Umbilical cord (tissue), 2 donors: Measurements from ENCODE around the gene N4BP2L1. TPM values are rescaled to one million over a fixed set of nuclear protein-coding genes. Genes with fewer than 3 reads are reported as not detected.
"Not testable (repeated sequence)": the region's sequence is repeated elsewhere in the genome, so short reads cannot be mapped to it uniquely, and the experiment has no call there.

Experiments used
- DNase-seq: peaks from one replicate; pipeline ENCODE4 v3.0.0-alpha.2; 2015; ENCODE audit warnings: low spot score
- total RNA-seq: library from RNA; depleted of rRNA; stranded (reverse); fragments of >200 nt; gene quantifications from one replicate; pipeline ENCODE4 v1.2.3, GENCODE V29; 2014; ENCODE audit warnings: low replicate concordance; ENCODE audit not compliant: insufficient read depth

N4BP2L1 gene
- total RNA-seq, 1 donor from 2014 or later = 9.6 TPM

DNA sequence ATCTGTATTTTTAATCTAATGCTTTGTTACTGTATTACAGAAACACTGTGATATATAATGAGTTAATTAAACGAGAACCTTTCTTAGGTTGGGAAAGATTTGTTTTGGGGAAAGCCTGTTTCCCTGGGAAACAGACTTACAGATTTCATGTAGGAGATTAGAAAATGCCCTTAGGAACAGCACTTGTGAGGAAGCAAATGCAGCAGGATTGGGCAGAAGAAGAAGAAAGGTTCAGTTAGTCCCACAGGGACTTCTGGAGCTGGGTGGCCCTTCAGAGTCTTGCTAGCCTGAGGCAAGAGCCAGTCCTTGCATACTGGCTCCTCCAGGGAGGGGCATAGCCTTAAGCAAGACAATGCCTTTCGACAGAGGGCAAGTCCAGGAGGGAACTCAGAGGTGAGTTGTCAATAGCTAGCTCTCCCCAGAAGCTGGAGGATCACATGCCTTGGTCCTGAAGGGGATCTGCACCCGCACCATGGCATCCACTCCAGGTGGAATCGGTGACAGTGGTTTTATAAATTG lies 36.8 kb downstream of the N4BP2L1 start:
- no peak for DNase-seq

GRCh38 chr13:32390484-32390883 lies 37.4 kb downstream of the N4BP2L1 start:
- DNase-seq = no peak

GRCh38 chr13:32390048-32390447 lies 37.9 kb downstream of the N4BP2L1 start:
- DNase-seq = no peak

GRCh38 chr13:32385410-32385809 lies 42.5 kb downstream of the N4BP2L1 start:
- DNase-seq = no peak

DNA sequence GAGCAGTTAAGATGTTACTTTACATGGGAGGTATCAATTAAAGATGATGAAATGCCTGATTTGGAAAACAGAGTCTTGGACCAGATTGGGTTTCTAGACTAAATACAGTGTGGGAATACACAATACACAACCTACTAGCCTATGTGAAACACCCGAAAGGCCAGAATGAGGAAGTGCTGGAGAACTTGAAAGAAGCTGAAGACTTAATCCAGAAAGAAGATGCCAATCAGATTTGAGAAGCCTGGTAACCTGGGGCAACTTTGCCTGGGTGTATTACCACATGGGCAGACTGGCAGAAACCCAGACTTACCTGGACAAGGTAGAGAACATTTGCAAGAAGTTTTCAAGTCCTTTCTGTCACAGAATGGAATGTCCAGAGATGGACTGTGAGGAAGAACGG lies 43.2 kb downstream of the N4BP2L1 start:
- DNase-seq = no peak

- no peak for DNase-seq
Observed at GRCh38 chr13:32383836-32384618, 43.9 kb downstream of the N4BP2L1 start.

DNA sequence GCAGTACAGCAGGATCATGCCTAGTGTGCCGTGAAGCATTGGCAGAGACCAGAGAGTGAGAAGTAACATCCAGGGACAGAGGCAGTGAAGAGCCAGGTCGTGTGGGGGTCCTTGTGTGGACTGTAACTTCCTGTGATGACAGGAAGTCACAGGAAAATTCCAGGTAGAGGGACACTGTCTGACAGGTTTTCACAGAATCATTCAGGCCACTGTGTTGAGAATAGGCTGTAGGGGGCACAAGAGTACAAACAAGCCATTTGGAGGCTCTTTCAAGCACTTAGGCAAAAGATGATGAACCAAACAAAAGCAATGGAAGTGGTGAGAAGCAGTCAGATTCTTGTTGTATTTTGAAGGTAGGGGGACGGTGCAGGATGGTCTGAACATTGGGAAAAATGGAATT lies 46.4 kb downstream of the N4BP2L1 start:
- DNase-seq = peak; percentile 11

GRCh38 chr13:32378012-32378411 lies 49.9 kb downstream of the N4BP2L1 start:
- DNase-seq = no peak

- no peak for DNase-seq
Observed at GRCh38 chr13:32376642-32377415, 51.1 kb downstream of the N4BP2L1 start.

- DNase-seq = no peak
Observed at GRCh38 chr13:32370805-32371204, 57.1 kb downstream of the N4BP2L1 start.

GRCh38 chr13:32362574-32362973 lies 65.4 kb downstream of the N4BP2L1 start:
- DNase-seq = no peak

- not testable (repeated sequence) for DNase-seq
Observed at GRCh38 chr13:32355935-32356334, 72.0 kb downstream of the N4BP2L1 start.

GRCh38 chr13:32354040-32354439 lies 73.9 kb downstream of the N4BP2L1 start:
- DNase-seq = no peak

DNA sequence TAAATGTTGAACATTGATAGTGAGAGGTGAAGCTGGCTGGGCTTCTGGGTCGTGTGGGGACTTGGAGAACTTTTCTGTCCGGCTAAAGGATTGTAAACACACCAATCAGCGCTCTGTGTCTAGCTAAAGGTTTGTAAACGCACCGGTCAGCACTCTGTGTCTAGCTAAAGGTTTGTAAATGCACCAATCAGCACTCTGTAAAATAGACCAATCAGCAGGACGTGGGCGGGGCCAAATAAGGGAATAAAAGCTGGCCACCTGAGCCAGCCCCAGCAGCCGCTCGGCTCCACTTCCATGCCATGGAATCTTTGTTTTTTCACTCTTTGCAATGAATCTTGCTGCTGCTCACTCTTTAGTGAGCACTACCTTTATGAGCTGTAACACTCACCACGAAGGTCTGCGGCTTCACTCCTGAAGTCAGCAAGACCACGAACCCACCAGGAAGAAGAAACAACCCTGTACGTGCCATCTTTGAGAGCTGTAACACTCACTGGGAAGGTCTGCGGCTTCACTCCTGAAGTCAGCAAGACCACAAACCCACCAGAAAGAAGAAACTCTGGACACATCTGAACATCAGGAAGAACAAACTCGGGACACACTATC lies 77.0 kb downstream of the N4BP2L1 start:
- not testable (repeated sequence) for DNase-seq

Other genes with a start within 250 kb of the N4BP2L1 start
- gene ZAR1L, start 112.8 kb downstream of the N4BP2L1 start, total RNA-seq = not detected
- 9.6 TPM for gene BRCA2, start 112.6 kb downstream of the N4BP2L1 start, total RNA-seq
- gene N4BP2L2, start 110.7 kb upstream of the N4BP2L1 start, total RNA-seq = 117 TPM
- gene PDS5B, start 158.3 kb upstream of the N4BP2L1 start, total RNA-seq = 96.5 TPM